Hippocampal formation (tissue), 2 donors: ENCODE data around the gene ZNF385B.
"Not testable (repeated sequence)": the region's sequence is repeated elsewhere in the genome, so short reads cannot be mapped to it uniquely, and the experiment has no call there.

Source experiments
- DNase-seq, 2 donors: peaks; one replicate each; lab custom pipeline; 2025; lab: John Stamatoyannopoulos, UW

Gene ZNF385B

GRCh38 chr2:179629776-179630175, 231.6 kb downstream of the ZNF385B start:
- not testable (repeated sequence) for DNase-seq

GRCh38 chr2:179626261-179626660, 235.2 kb downstream of the ZNF385B start:
- no peak for DNase-seq

GRCh38 chr2:179622635-179623300, 238.6 kb downstream of the ZNF385B start:
- no peak for DNase-seq

GRCh38 chr2:179622112-179622511, 239.3 kb downstream of the ZNF385B start:
- DNase-seq = no peak

- DNase-seq = no peak
Measured at GRCh38 chr2:179619947-179620467, 241.4 kb downstream of the ZNF385B start.

- no peak for DNase-seq
Measured at GRCh38 chr2:179614121-179614520, 247.3 kb downstream of the ZNF385B start.

- DNase-seq = no peak
Measured at GRCh38 chr2:179613701-179614100, 247.7 kb downstream of the ZNF385B start.

- no peak for DNase-seq
Measured at GRCh38 chr2:179613299-179613651, 248.1 kb downstream of the ZNF385B start.

GRCh38 chr2:179612591-179613298, 248.7 kb downstream of the ZNF385B start:
- no peak for DNase-seq

- no peak for DNase-seq
Measured at GRCh38 chr2:179612108-179612507, 249.3 kb downstream of the ZNF385B start.

GRCh38 chr2:179606141-179606540, 255.3 kb downstream of the ZNF385B start:
- DNase-seq = no peak

- DNase-seq = no peak
Measured at GRCh38 chr2:179605341-179605740, 256.1 kb downstream of the ZNF385B start.

GRCh38 chr2:179604598-179604997, 256.8 kb downstream of the ZNF385B start:
- no peak for DNase-seq

- no peak for DNase-seq
Measured at GRCh38 chr2:179602452-179602851, 259.0 kb downstream of the ZNF385B start.

- DNase-seq = no peak
Measured at GRCh38 chr2:179596018-179596417, 265.4 kb downstream of the ZNF385B start.

- no peak for DNase-seq
Measured at GRCh38 chr2:179595284-179595683, 266.1 kb downstream of the ZNF385B start.

- DNase-seq = no peak
Measured at GRCh38 chr2:179594268-179595112, 266.9 kb downstream of the ZNF385B start.

GRCh38 chr2:179593323-179593722, 268.1 kb downstream of the ZNF385B start:
- no peak for DNase-seq

GRCh38 chr2:179592167-179592936, 269.1 kb downstream of the ZNF385B start:
- no peak for DNase-seq

GRCh38 chr2:179591690-179592089, 269.7 kb downstream of the ZNF385B start:
- no peak for DNase-seq

- DNase-seq = no peak
Measured at GRCh38 chr2:179588486-179589145, 272.8 kb downstream of the ZNF385B start.
